Psoas muscle (tissue), 8 donors: ENCODE measurements around the gene MAGI1. TPM values are rescaled to one million over a fixed set of nuclear protein-coding genes. Genes with fewer than 3 reads are reported as not detected.

Experiments used
- ATAC-seq, 4 donors: fragments of 200-7000 bp; cut with Tn5 transposase; one replicate each; pipeline ENCODE4 v1.9.1; 2020; ENCODE audit warnings: moderate library complexity in 3 of 4, mild to moderate bottlenecking in 2 of 4
- DNase-seq, 2 donors: peaks; one replicate each; pipeline ENCODE4 v3.0.0-alpha.2; 2020
- H3K27ac ChIP-seq: fragments of 200-600 bp; one replicate; pipeline ENCODE4 v1.8.0; 2022
- H3K27me3 ChIP-seq, 3 donors: fragments of 200-600 bp in 1 of 3; one replicate each; pipeline versions ENCODE4 v1.6.1 to v1.8.0; 2013 to 2022; ENCODE audit warnings: low read length in 2 of 3, mild to moderate bottlenecking in 2 of 3, moderate library complexity in 1 of 3; ENCODE audit not compliant: insufficient read depth in 3 of 3
- H3K36me3 ChIP-seq, 2 donors: fragments of 200-600 bp in 1 of 2; one replicate each; pipeline versions ENCODE4 v1.6.1 to v1.8.0; 2013 to 2022; ENCODE audit warnings: low read depth in 1 of 2, mild to moderate bottlenecking in 1 of 2, moderate library complexity in 1 of 2; ENCODE audit not compliant: insufficient read depth in 1 of 2
- H3K4me1 ChIP-seq: fragments of 200-600 bp; one replicate; pipeline ENCODE4 v1.8.0; 2022
- H3K4me3 ChIP-seq: fragments of 200-600 bp; one replicate; pipeline ENCODE4 v1.8.0; 2022; ENCODE audit warnings: mild to moderate bottlenecking
- H3K9me3 ChIP-seq: fragments of 200-600 bp; one replicate; pipeline ENCODE4 v1.8.0; 2022
- CTCF ChIP-seq: fragments of 200-600 bp; IDR thresholded peaks from one replicate; pipeline ENCODE4 v1.8.0; 2022; ENCODE audit warnings: antibody characterized with exemption
- WGBS, 3 donors: extraction: QIAGEN DNeasy Blood & Tissue Kit; methylation state at CpG; one replicate each; pipeline versions ENCODE4 v1.1.6 to v1.1.7; 2013; 5-methylcytosine and 5-hydroxymethylcytosine counted together
- intact Hi-C, 2 donors: fragments of 100-400 bp; cut with DNase I; formaldehyde crosslinking; loops; one replicate each; pipeline versions ENCODE4 v1.11.0 to v1.14.2; 2022
- polyA plus RNA-seq, 3 donors: library from polyadenylated mRNA; stranded (reverse); fragments of 200-250 nt; gene quantifications; one replicate each; pipeline ENCODE4 v1.2.3, GENCODE V29; 2013
- total RNA-seq, 4 donors: library from RNA; stranded (reverse); fragmentation: NEBNext Ultra II Directional in 2 of 4; extraction: Animal tissue kit (Norgen Biotek cat#: 25700) in 2 of 4; gene quantifications; one replicate each; pipeline versions ENCODE4 v1.2.1 to v1.2.4, GENCODE V29; 2021 to 2023
- donor health status: healthy with polysubstance abuse.
- donor health status: DM: no; HTN: no; CAD: no; lungs with moderate emphysema.
- donor health status: Bipolar disorder and iron deficiency.
- donor health status: healthy.
- donor health status: DM: yes; HTN: yes; CAD: no.
- donor health status: DM: no; HTN: no; CAD: no.
- donor health status: DM: no; HTN: no; CAD: no.
- donor health status: DM: yes; HTN: yes; CAD: no.

MAGI1 gene
- total and polyA plus RNA-seq, 7 donors = 4.5 to 8.1 (median 6.3) TPM

- H3K27me3 ChIP-seq = no peaks in the 10 kb centered on the region
- no peaks in the 10 kb centered on the region for H3K9me3 ChIP-seq
- no peaks in the 10 kb centered on the region for H3K36me3 ChIP-seq
- WGBS, 3 donors = 92 to 97% (median 96%) methylated on average over 3 of the region's 3 CpGs
- H3K4me1 ChIP-seq = no peaks in the 10 kb centered on the region
- ATAC-seq (no peak), DNase-seq (no peak)
- TF ChIP-seq CTCF = no peak
- no peak overlapping the region for H3K4me3 ChIP-seq
- intact Hi-C loops = no loop called here
- H3K27ac ChIP-seq = no peak overlapping the region
Measured at GRCh38 chr3:66080167-66080566, 41.4 kb upstream of the MAGI1 start.

GRCh38 chr3:66077973-66078372 is 39.3 kb upstream of the MAGI1 start:
- no peaks in the 10 kb centered on the region for H3K9me3 ChIP-seq
- no peaks in the 10 kb centered on the region for H3K4me1 ChIP-seq
- intact Hi-C loops = no loop called here
- DNase-seq = no peak
- ATAC-seq = no peak
- no peak overlapping the region for H3K4me3 ChIP-seq
- H3K36me3 ChIP-seq = no peaks in the 10 kb centered on the region
- no peak overlapping the region for H3K27ac ChIP-seq
- H3K27me3 ChIP-seq = no peaks in the 10 kb centered on the region
- TF ChIP-seq CTCF = no peak

GRCh38 chr3:66076861-66077470 is 38.2 kb upstream of the MAGI1 start:
- DNase-seq = no peak
- Histone ChIP-seq H3K27ac (no peak overlapping the region), H3K27me3 (no peaks in the 10 kb centered on the region), H3K4me1 (no peaks in the 10 kb centered on the region), H3K36me3 (no peaks in the 10 kb centered on the region), H3K9me3 (no peaks in the 10 kb centered on the region), H3K4me3 (no peak overlapping the region)
- TF ChIP-seq CTCF = no peak
- WGBS, 3 donors = 55 to 65% (median 57%) methylated on average over 6 of the region's 6 CpGs
- no peak for ATAC-seq
- intact Hi-C loops = no loop called here

- H3K4me1 ChIP-seq = no peaks in the 10 kb centered on the region
- WGBS, 3 donors = 50 to 79% (median 61%) methylated on average over 4 of the region's 4 CpGs
- intact Hi-C loops = no loop called here
- no peaks in the 10 kb centered on the region for H3K36me3 ChIP-seq
- H3K9me3 ChIP-seq = no peaks in the 10 kb centered on the region
- no peak overlapping the region for H3K4me3 ChIP-seq
- no peak for TF ChIP-seq CTCF
- DNase-seq (no peak), ATAC-seq (no peak)
- H3K27me3 ChIP-seq = no peaks in the 10 kb centered on the region
- H3K27ac ChIP-seq = no peak overlapping the region
Measured at GRCh38 chr3:66075281-66075680, 36.6 kb upstream of the MAGI1 start.

- Histone ChIP-seq H3K4me3 (no peak overlapping the region), H3K9me3 (peaks cover 5% of the 10 kb centered on the region), H3K27me3 (no peaks in the 10 kb centered on the region), H3K36me3 (no peaks in the 10 kb centered on the region), H3K4me1 (no peaks in the 10 kb centered on the region), H3K27ac (no peak overlapping the region)
- intact Hi-C loops = no loop called here
- ATAC-seq = no peak
- 68 to 77% (median 74%) methylated on average over 8 of the region's 8 CpGs for WGBS, 3 donors
- no peak for DNase-seq
- no peak for TF ChIP-seq CTCF
Measured at GRCh38 chr3:66073464-66074141, 34.9 kb upstream of the MAGI1 start.
